ENCODE results near the gene AGPS. TPM values are rescaled to one million over a fixed set of nuclear protein-coding genes. Genes with fewer than 3 reads are reported as not detected.
"Not testable (repeated sequence)": the region's sequence is repeated elsewhere in the genome, so short reads cannot be mapped to it uniquely, and the experiment has no call there.

Gene AGPS
- total and polyA plus RNA-seq, 3 donors from 2014 or later, result 36.7 to 73.4 (median 55.7) TPM

GRCh38 chr2:177478029-177478428 is 85.5 kb downstream of the AGPS start:
- no peak overlapping the region for H3K27ac ChIP-seq
- H3K9me3 ChIP-seq, result no peaks in the 10 kb centered on the region
- no peak overlapping the region for H3K4me3 ChIP-seq
- TF ChIP-seq CTCF (IDR thresholded peaks at IDR 0.05), result no peak
- TF ChIP-seq POLR2A (IDR thresholded peaks at IDR 0.05), result no peak
- intact Hi-C loops (cut with DNase I; ENCODE audit: low total_unique reads), result no loop called here
- H3K36me3 ChIP-seq (ENCODE audit: low read depth, missing control alignments), result no peaks in the 10 kb centered on the region
- no peak for DNase-seq
- H3K4me1 ChIP-seq, result no peaks in the 10 kb centered on the region
- WGBS, 2 donors, result 75 to 83% methylated on average over 2 of the region's 2 CpGs
- H3K27me3 ChIP-seq, result no peaks in the 10 kb centered on the region

GRCh38 chr2:177478907-177479306 is 86.3 kb downstream of the AGPS start:
- Histone ChIP-seq H3K4me1 (no peaks in the 10 kb centered on the region), H3K4me3 (no peak overlapping the region)

GRCh38 chr2:177482195-177482594 is 89.6 kb downstream of the AGPS start:
- Histone ChIP-seq H3K27me3 (no peaks in the 10 kb centered on the region), H3K4me1 (no peaks in the 10 kb centered on the region), H3K4me3 (no peak overlapping the region), H3K36me3 (ENCODE audit: low read depth, missing control alignments) (no peaks in the 10 kb centered on the region), H3K27ac (no peak overlapping the region), H3K9me3 (no peaks in the 10 kb centered on the region)
- intact Hi-C loops (cut with DNase I; ENCODE audit: low total_unique reads), result no loop called here
- TF ChIP-seq CTCF (IDR thresholded peaks at IDR 0.05), result no peak
- TF ChIP-seq POLR2A (IDR thresholded peaks at IDR 0.05), result no peak
- no peak for DNase-seq

More at GRCh38 chr2:177478907-177479306, 86.3 kb downstream of the AGPS start:
- no peak for DNase-seq
- no peak overlapping the region for H3K27ac ChIP-seq
- no peak for TF ChIP-seq CTCF (IDR thresholded peaks at IDR 0.05)
- no peak for TF ChIP-seq POLR2A (IDR thresholded peaks at IDR 0.05)
- WGBS, 2 donors, result 88 to 91% methylated on average over 2 of the region's 2 CpGs
- H3K9me3 ChIP-seq, result no peaks in the 10 kb centered on the region
- H3K27me3 ChIP-seq, result no peaks in the 10 kb centered on the region
- H3K36me3 ChIP-seq (ENCODE audit: low read depth, missing control alignments), result no peaks in the 10 kb centered on the region
- intact Hi-C loops (cut with DNase I; ENCODE audit: low total_unique reads), result no loop called here

- no peak overlapping the region for H3K4me3 ChIP-seq
- no peaks in the 10 kb centered on the region for H3K9me3 ChIP-seq
- intact Hi-C loops (cut with DNase I; ENCODE audit: low total_unique reads), result no loop called here
- 80 to 93% methylated on average over 2 of the region's 2 CpGs for WGBS, 2 donors
- TF ChIP-seq CTCF (IDR thresholded peaks at IDR 0.05) (no peak), POLR2A (IDR thresholded peaks at IDR 0.05) (no peak)
- DNase-seq, result no peak
- H3K4me1 ChIP-seq, result no peaks in the 10 kb centered on the region
- H3K27me3 ChIP-seq, result no peaks in the 10 kb centered on the region
- H3K36me3 ChIP-seq (ENCODE audit: low read depth, missing control alignments), result no peaks in the 10 kb centered on the region
- no peak overlapping the region for H3K27ac ChIP-seq
Measured at GRCh38 chr2:177483531-177483930, 91.0 kb downstream of the AGPS start.

- TF ChIP-seq CTCF (IDR thresholded peaks at IDR 0.05), result no peak
- Histone ChIP-seq H3K4me1 (no peaks in the 10 kb centered on the region), H3K36me3 (ENCODE audit: low read depth, missing control alignments) (no peaks in the 10 kb centered on the region), H3K27me3 (no peaks in the 10 kb centered on the region), H3K27ac (no peak overlapping the region), H3K4me3 (no peak overlapping the region), H3K9me3 (no peaks in the 10 kb centered on the region)
- no peak for DNase-seq
- WGBS, 2 donors, result 96 to 99% methylated on average over 14 of the region's 14 CpGs
- intact Hi-C loops (cut with DNase I; ENCODE audit: low total_unique reads), result no loop called here
Measured at GRCh38 chr2:177484180-177484795, 91.7 kb downstream of the AGPS start.

- H3K27me3 ChIP-seq; H3K4me3 ChIP-seq; H3K36me3 ChIP-seq (ENCODE audit: low read depth, missing control alignments); H3K27ac ChIP-seq; H3K4me1 ChIP-seq; H3K9me3 ChIP-seq; intact Hi-C loops (cut with DNase I; ENCODE audit: low total_unique reads); DNase-seq: not testable (repeated sequence)
- WGBS, 2 donors, result 96% methylated on average over 5 of the region's 5 CpGs
Measured at GRCh38 chr2:177485657-177486056, 93.1 kb downstream of the AGPS start.
